Stimulated activated CD8-positive, alpha-beta memory T cell treated with anti-CD3 and anti-CD28 coated beads, Interleukin-7, amount 100 ng/mL, for 48 hours (primary cell): ENCODE results near the gene ANLN.
"Not testable (repeated sequence)": the region's sequence is repeated elsewhere in the genome, so short reads cannot be mapped to it uniquely, and the experiment has no call there.

ENCODE experiments used
- DNase-seq, 2 donors: peaks; one replicate each; pipeline ENCODE4 v3.0.0-alpha.2; 2020; ENCODE audit warnings: low read depth in 1 of 2; ENCODE audit errors: extremely low read depth in 1 of 2

The ANLN gene

GRCh38 chr7:36389371-36390198 is at the start of gene ANLN:
ANLN (plus strand) TSS chr7:36389862; CDS start chr7:36390027, 165 bp downstream.
- peak; percentile 62 to 75 for DNase-seq

- no peak for DNase-seq
These were observed 46.1 kb upstream of the ANLN start for GRCh38 chr7:36343548-36343947.

GRCh38 chr7:36344622-36345021 is 45.0 kb upstream of the ANLN start:
- DNase-seq = no peak

- DNase-seq = no peak
These were observed 43.3 kb upstream of the ANLN start for GRCh38 chr7:36346260-36346831.

- DNase-seq = no peak
These were observed 41.4 kb upstream of the ANLN start for GRCh38 chr7:36348256-36348655.

- DNase-seq = no peak
These were observed 40.9 kb upstream of the ANLN start for GRCh38 chr7:36348771-36349170.

- no peak for DNase-seq
These were observed 40.0 kb upstream of the ANLN start for GRCh38 chr7:36349626-36350025.

- no peak for DNase-seq
These were observed 34.2 kb upstream of the ANLN start for GRCh38 chr7:36355490-36355889.

- DNase-seq = no peak
These were observed 32.6 kb upstream of the ANLN start for GRCh38 chr7:36357054-36357453.

GRCh38 chr7:36358589-36358988 is 31.1 kb upstream of the ANLN start:
- DNase-seq = no peak

- no peak for DNase-seq
These were observed 29.4 kb upstream of the ANLN start for GRCh38 chr7:36360244-36360643.

- no peak for DNase-seq
These were observed 28.4 kb upstream of the ANLN start for GRCh38 chr7:36361227-36361626.

GRCh38 chr7:36363515-36363914 is 26.1 kb upstream of the ANLN start:
- DNase-seq = no peak

- DNase-seq = no peak
These were observed 23.5 kb upstream of the ANLN start for GRCh38 chr7:36366005-36366717.

- peak; percentile 81 to 85 for DNase-seq
These were observed 22.7 kb upstream of the ANLN start for GRCh38 chr7:36366718-36367560.

- no peak for DNase-seq
These were observed 22.0 kb upstream of the ANLN start for GRCh38 chr7:36367561-36368077.

GRCh38 chr7:36368496-36368895 is 21.2 kb upstream of the ANLN start:
- DNase-seq = no peak

- DNase-seq = no peak
These were observed 20.5 kb upstream of the ANLN start for GRCh38 chr7:36369171-36369570.

GRCh38 chr7:36370046-36370445 is 19.6 kb upstream of the ANLN start:
- no peak for DNase-seq

GRCh38 chr7:36372156-36372555 is 17.5 kb upstream of the ANLN start:
- DNase-seq = no peak

- DNase-seq = not testable (repeated sequence)
These were observed 11.1 kb upstream of the ANLN start for GRCh38 chr7:36378555-36378954.
